GM21619 (cell line): ENCODE results near the gene DENND1A.
A peak's percentile ranks its signal among the peaks of the same experiment; 100 is the strongest.

Experiments
- ATAC-seq: cut with Tn5 transposase; IDR thresholded peaks from one replicate; pipeline ENCODE4 v1.9.1; 2021; ENCODE audit not compliant: unreplicated experiment

Gene DENND1A

GRCh38 chr9:123349691-123350480 lies 580.0 kb downstream of the DENND1A start:
- ATAC-seq = peak; percentile 53

GRCh38 chr9:123349033-123349432 lies 580.9 kb downstream of the DENND1A start:
- no peak for ATAC-seq

GRCh38 chr9:123348317-123348992 lies 581.5 kb downstream of the DENND1A start:
- ATAC-seq = no peak

- ATAC-seq = no peak
Observed at GRCh38 chr9:123347289-123348060, 582.5 kb downstream of the DENND1A start.

GRCh38 chr9:123346826-123347225 lies 583.1 kb downstream of the DENND1A start:
- no peak for ATAC-seq

GRCh38 chr9:123346026-123346425 lies 583.9 kb downstream of the DENND1A start:
- ATAC-seq = no peak

GRCh38 chr9:123345567-123345955 lies 584.4 kb downstream of the DENND1A start:
- no peak for ATAC-seq

GRCh38 chr9:123344192-123344949 lies 585.6 kb downstream of the DENND1A start:
- no peak for ATAC-seq

GRCh38 chr9:123343443-123344191 lies 586.3 kb downstream of the DENND1A start:
- ATAC-seq = peak; percentile 20

GRCh38 chr9:123342247-123342646 lies 587.7 kb downstream of the DENND1A start:
- ATAC-seq = no peak

GRCh38 chr9:123341816-123342215 lies 588.1 kb downstream of the DENND1A start:
- no peak for ATAC-seq

- ATAC-seq = peak; percentile 43
Observed at GRCh38 chr9:123339666-123340510, 590.0 kb downstream of the DENND1A start.

GRCh38 chr9:123338710-123339665 lies 590.9 kb downstream of the DENND1A start:
- peak; percentile 63 for ATAC-seq

- no peak for ATAC-seq
Observed at GRCh38 chr9:123337971-123338370, 592.0 kb downstream of the DENND1A start.

GRCh38 chr9:123336959-123337358 lies 593.0 kb downstream of the DENND1A start:
- no peak for ATAC-seq

- no peak for ATAC-seq
Observed at GRCh38 chr9:123336449-123336848, 593.5 kb downstream of the DENND1A start.

GRCh38 chr9:123335986-123336329 lies 594.0 kb downstream of the DENND1A start:
- no peak for ATAC-seq
